ENCODE measurements around the gene NEUROD6. TPM values are rescaled to one million over a fixed set of nuclear protein-coding genes. Genes with fewer than 3 reads are reported as not detected.

The NEUROD6 gene
- total and polyA plus RNA-seq, 8 donors = not detected

GRCh38 chr7:31372231-31372959 is 31.9 kb upstream of the NEUROD6 start:
- WGBS, 2 donors = 73 to 80% methylated on average over 11 of the region's 11 CpGs
- no peak for DNase-seq
- ATAC-seq = no peak
- intact Hi-C loops (cut with DNase I) = loop anchor here in 1 of 3 donors (10.0 kb wide), 1 partner anchor 262 kb away; no protein-coding TSS in a partner anchor
- Histone ChIP-seq H3K27ac (no peak overlapping the region), H3K4me1 (peaks cover 0 to 6% (median 6%) of the 10 kb centered on the region in 3 donors), H3K4me3 (no peak overlapping the region), H3K9me3 (no peaks in the 10 kb centered on the region), H3K36me3 (no peaks in the 10 kb centered on the region), H3K27me3 (peaks cover 0 to 5% (median 0%) of the 10 kb centered on the region in 4 donors)
- no peak for FAIRE-seq
- TF ChIP-seq CTCF (IDR thresholded peaks at IDR 0.05) = no peak

GRCh38 chr7:31371621-31372020 is 31.1 kb upstream of the NEUROD6 start:
- Histone ChIP-seq H3K36me3 (no peaks in the 10 kb centered on the region), H3K9me3 (no peaks in the 10 kb centered on the region), H3K4me1 (peaks cover 0 to 6% (median 6%) of the 10 kb centered on the region in 3 donors), H3K4me3 (no peak overlapping the region), H3K27ac (no peak overlapping the region), H3K27me3 (peaks cover 0 to 5% (median 0%) of the 10 kb centered on the region in 4 donors)
- no peak for DNase-seq
- no peak for TF ChIP-seq CTCF (IDR thresholded peaks at IDR 0.05)
- WGBS, 2 donors = 48 to 53% methylated on average over 2 of the region's 2 CpGs
- no peak for ATAC-seq
- intact Hi-C loops (cut with DNase I) = loop anchor here in 1 of 3 donors (10.0 kb wide), 1 partner anchor 263 kb away; no protein-coding TSS in a partner anchor
- FAIRE-seq = no peak

- ATAC-seq (no peak), DNase-seq (no peak), FAIRE-seq (no peak)
- Histone ChIP-seq H3K4me3 (no peak overlapping the region), H3K36me3 (no peaks in the 10 kb centered on the region), H3K27me3 (peaks cover 0 to 5% (median 0%) of the 10 kb centered on the region in 4 donors), H3K9me3 (no peaks in the 10 kb centered on the region), H3K4me1 (peaks cover 0 to 6% (median 6%) of the 10 kb centered on the region in 3 donors), H3K27ac (no peak overlapping the region)
- TF ChIP-seq CTCF (IDR thresholded peaks at IDR 0.05) = no peak
- intact Hi-C loops (cut with DNase I) = loop anchor here in 1 of 3 donors (10.0 kb wide), 1 partner anchor 264 kb away; no protein-coding TSS in a partner anchor
- 73 to 80% methylated on average over 3 of the region's 3 CpGs for WGBS, 2 donors
Measured at GRCh38 chr7:31370609-31371008, 30.1 kb upstream of the NEUROD6 start.

GRCh38 chr7:31368620-31369019 is 28.1 kb upstream of the NEUROD6 start:
- no peak overlapping the region for H3K4me3 ChIP-seq
- intact Hi-C loops (cut with DNase I) = no loop called here
- peaks cover 0 to 5% (median 0%) of the 10 kb centered on the region in 4 donors for H3K27me3 ChIP-seq
- ATAC-seq (no peak), FAIRE-seq (no peak), DNase-seq (peak in 1 of 6 donors; percentile 28)
- peaks cover 0 to 6% (median 6%) of the 10 kb centered on the region in 3 donors for H3K4me1 ChIP-seq
- no peaks in the 10 kb centered on the region for H3K36me3 ChIP-seq
- no peaks in the 10 kb centered on the region for H3K9me3 ChIP-seq
- WGBS, 2 donors = 81 to 87% methylated on average over 10 of the region's 10 CpGs
- H3K27ac ChIP-seq = no peak overlapping the region
- no peak for TF ChIP-seq CTCF (IDR thresholded peaks at IDR 0.05)

GRCh38 chr7:31363496-31363895 is 23.0 kb upstream of the NEUROD6 start:
- Histone ChIP-seq H3K36me3 (no peaks in the 10 kb centered on the region), H3K27ac (no peak overlapping the region), H3K4me3 (no peak overlapping the region), H3K4me1 (no peaks in the 10 kb centered on the region), H3K27me3 (peaks cover 0 to 8% (median 0%) of the 10 kb centered on the region in 4 donors), H3K9me3 (no peaks in the 10 kb centered on the region)
- no peak for TF ChIP-seq CTCF (IDR thresholded peaks at IDR 0.05)
- FAIRE-seq (no peak), DNase-seq (no peak), ATAC-seq (no peak)
- intact Hi-C loops (cut with DNase I) = no loop called here
- 41 to 51% methylated on average over 3 of the region's 3 CpGs for WGBS, 2 donors

Data from pancreas (tissue), 10 donors.